Type B pancreatic cell (in vitro differentiated cells): ENCODE results near the gene TTC39A. TPM values are rescaled to one million over a fixed set of nuclear protein-coding genes. Genes with fewer than 3 reads are reported as not detected.
A peak's percentile ranks its signal among the peaks of the same experiment; 100 is the strongest.

Source experiments
- DNase-seq: peaks from one replicate; pipeline ENCODE4 v3.0.0; 2021; ENCODE audit warnings: mixed read lengths; ENCODE audit not compliant: unreplicated experiment; ENCODE audit errors: extremely low spot score
- H3K27ac Mint-ChIP-seq: 2 replicates; pipeline ENCODE4 v1.8.0; 2021; ENCODE audit warnings: mild to moderate bottlenecking, mixed read lengths
- H3K27me3 Mint-ChIP-seq: 2 replicates; pipeline ENCODE4 v1.8.0; 2021; ENCODE audit warnings: mixed read lengths
- H3K36me3 Mint-ChIP-seq: 2 replicates; pipeline ENCODE4 v1.8.0; 2021; ENCODE audit warnings: mixed read lengths
- H3K4me1 Mint-ChIP-seq: one replicate; pipeline ENCODE4 v1.8.0; 2021; ENCODE audit warnings: mixed read lengths; ENCODE audit not compliant: unreplicated experiment
- H3K4me3 Mint-ChIP-seq: 2 replicates; pipeline ENCODE4 v1.8.0; 2021; ENCODE audit warnings: mild to moderate bottlenecking, mixed read lengths
- H3K9me3 Mint-ChIP-seq: 2 replicates; pipeline ENCODE4 v1.8.0; 2021; ENCODE audit warnings: mixed read lengths
- total RNA-seq: library from RNA; stranded (reverse); gene quantifications from 2 replicates; pipeline ENCODE4 v1.2.1, GENCODE V29; 2021; ENCODE audit warnings: low replicate concordance
- TF ChIP-seq, protein P1 (sequence below): fragments of 200-600 bp; sonication (generic); conservative IDR thresholded peaks from 2 replicates; pipeline ENCODE4 v1.5.0; 2021; ENCODE audit warnings: antibody characterized with exemption, mild to moderate bottlenecking

Gene TTC39A
- total RNA-seq, 1 donor from 2014 or later: 16.3 TPM

- no peak overlapping the region for H3K27ac Mint-ChIP-seq
- no peaks in the 10 kb centered on the region for H3K9me3 Mint-ChIP-seq
- H3K4me3 Mint-ChIP-seq: no peak overlapping the region
- peaks cover 5% of the 10 kb centered on the region for H3K4me1 Mint-ChIP-seq
- H3K27me3 Mint-ChIP-seq: peaks cover 36% of the 10 kb centered on the region
- no peak for DNase-seq
- TF ChIP-seq, protein P1, sequence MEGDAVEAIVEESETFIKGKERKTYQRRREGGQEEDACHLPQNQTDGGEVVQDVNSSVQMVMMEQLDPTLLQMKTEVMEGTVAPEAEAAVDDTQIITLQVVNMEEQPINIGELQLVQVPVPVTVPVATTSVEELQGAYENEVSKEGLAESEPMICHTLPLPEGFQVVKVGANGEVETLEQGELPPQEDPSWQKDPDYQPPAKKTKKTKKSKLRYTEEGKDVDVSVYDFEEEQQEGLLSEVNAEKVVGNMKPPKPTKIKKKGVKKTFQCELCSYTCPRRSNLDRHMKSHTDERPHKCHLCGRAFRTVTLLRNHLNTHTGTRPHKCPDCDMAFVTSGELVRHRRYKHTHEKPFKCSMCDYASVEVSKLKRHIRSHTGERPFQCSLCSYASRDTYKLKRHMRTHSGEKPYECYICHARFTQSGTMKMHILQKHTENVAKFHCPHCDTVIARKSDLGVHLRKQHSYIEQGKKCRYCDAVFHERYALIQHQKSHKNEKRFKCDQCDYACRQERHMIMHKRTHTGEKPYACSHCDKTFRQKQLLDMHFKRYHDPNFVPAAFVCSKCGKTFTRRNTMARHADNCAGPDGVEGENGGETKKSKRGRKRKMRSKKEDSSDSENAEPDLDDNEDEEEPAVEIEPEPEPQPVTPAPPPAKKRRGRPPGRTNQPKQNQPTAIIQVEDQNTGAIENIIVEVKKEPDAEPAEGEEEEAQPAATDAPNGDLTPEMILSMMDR: no peak
- H3K36me3 Mint-ChIP-seq: no peaks in the 10 kb centered on the region
These were observed 17.8 kb upstream of the TTC39A start for GRCh38 chr1:51348147-51348527.

DNA sequence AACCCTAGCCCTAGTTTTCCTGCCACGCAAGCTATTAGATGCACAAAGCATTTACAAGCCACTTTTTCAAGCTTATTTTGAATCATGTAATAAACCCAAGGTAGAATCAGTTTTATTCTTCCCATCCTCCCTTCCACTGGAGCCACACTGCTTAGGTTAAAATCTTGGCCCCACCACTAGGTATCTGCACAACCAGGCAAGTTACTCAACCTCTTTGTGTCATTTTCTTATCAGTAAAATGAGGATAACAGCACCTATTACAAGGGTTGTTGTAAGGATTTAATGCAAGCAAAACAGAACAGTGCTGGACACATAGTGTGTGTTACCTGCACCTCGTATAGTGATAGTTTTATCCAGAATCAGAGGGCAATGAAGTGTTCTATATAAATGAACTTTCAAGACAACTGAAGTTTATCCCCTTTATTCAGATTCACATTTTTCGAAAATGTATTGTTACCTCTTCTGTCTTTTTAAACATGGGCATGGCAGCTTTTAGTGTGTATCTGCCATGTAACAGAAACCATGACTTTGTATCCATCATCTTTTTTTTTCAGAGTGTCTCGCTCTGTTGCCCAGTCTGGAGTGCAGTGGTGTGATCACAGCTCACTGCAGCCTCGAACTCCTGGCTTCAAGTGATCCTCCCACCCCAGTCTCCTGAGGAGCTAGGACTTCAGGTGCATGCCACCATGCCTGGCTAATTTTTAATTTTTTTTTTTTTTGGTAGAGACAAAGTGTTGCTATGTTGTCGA lies 17.2 kb upstream of the TTC39A start:
- Mint-ChIP-seq H3K4me1 (peaks cover 5% of the 10 kb centered on the region), H3K36me3 (no peaks in the 10 kb centered on the region), H3K9me3 (no peaks in the 10 kb centered on the region), H3K4me3 (no peak overlapping the region), H3K27me3 (peaks cover 42% of the 10 kb centered on the region), H3K27ac (no peak overlapping the region)
- no peak for DNase-seq
- TF ChIP-seq, protein P1: no peak

DNA sequence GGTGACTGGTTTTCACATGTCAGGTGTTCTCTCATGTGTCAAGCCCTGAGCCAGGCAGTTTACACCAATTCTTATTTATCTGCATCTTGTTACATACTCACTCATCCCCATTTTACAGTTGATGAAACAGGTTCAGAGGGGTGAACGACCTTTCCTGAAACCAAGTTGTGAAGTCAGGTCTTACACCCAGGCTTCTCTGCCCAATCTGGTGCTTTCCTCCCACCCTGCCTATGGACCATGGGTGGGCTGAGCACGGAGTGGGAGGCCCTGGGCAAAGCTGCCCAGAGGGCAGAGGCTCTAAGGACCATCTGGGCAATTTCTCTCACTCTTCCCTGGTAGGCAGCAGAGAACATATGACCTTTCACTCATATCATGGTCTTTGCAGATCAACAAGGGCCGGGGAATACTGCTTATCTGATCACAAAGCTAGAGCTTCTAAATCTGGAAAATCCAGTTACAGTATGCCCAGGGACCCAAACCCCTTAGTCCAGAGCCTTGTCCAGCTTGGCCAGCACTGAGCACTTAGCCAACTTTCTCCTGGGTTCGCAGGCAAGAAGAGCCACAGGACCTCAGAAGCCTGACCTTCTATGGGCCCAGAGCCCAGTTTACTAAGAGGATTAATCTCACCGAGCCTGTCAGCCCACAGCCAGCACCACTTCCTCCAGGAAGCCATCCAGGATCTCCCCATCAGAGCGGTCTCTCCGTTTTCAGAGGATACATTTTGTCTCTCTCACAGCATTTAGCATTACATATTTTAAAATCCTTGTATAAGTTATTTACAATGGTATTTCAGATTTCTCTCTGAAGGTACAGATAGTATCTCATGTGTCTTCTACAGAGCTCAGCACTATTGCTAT lies 16.0 kb upstream of the TTC39A start:
- no peaks in the 10 kb centered on the region for H3K36me3 Mint-ChIP-seq
- peaks cover 5% of the 10 kb centered on the region for H3K4me1 Mint-ChIP-seq
- peak overlapping the region; percentile 51 for H3K4me3 Mint-ChIP-seq
- no peak overlapping the region for H3K27ac Mint-ChIP-seq
- no peaks in the 10 kb centered on the region for H3K9me3 Mint-ChIP-seq
- peaks cover 51% of the 10 kb centered on the region for H3K27me3 Mint-ChIP-seq
- no peak for DNase-seq
- TF ChIP-seq, protein P1: no peak

GRCh38 chr1:51345300-51345687 lies 14.9 kb upstream of the TTC39A start:
- peaks cover 51% of the 10 kb centered on the region for H3K27me3 Mint-ChIP-seq
- H3K27ac Mint-ChIP-seq: no peak overlapping the region
- no peak for DNase-seq
- no peaks in the 10 kb centered on the region for H3K9me3 Mint-ChIP-seq
- peaks cover 5% of the 10 kb centered on the region for H3K4me1 Mint-ChIP-seq
- no peaks in the 10 kb centered on the region for H3K36me3 Mint-ChIP-seq
- H3K4me3 Mint-ChIP-seq: no peak overlapping the region
- TF ChIP-seq, protein P1: no peak

- H3K9me3 Mint-ChIP-seq: no peaks in the 10 kb centered on the region
- H3K4me3 Mint-ChIP-seq: peak overlapping the region; percentile 45
- DNase-seq: no peak
These were observed 14.4 kb upstream of the TTC39A start for GRCh38 chr1:51344602-51345299.

More at GRCh38 chr1:51344602-51345299, 14.4 kb upstream of the TTC39A start:
- Mint-ChIP-seq H3K27ac (no peak overlapping the region), H3K27me3 (peaks cover 51% of the 10 kb centered on the region), H3K4me1 (peaks cover 4% of the 10 kb centered on the region), H3K36me3 (no peaks in the 10 kb centered on the region)
- TF ChIP-seq, protein P1: no peak
